ENCODE results near the gene ZFYVE26.

Gene ZFYVE26

GRCh38 chr14:67735336-67736147 is 80.8 kb downstream of the ZFYVE26 start:
- no peak for ATAC-seq
- no peak for TF ChIP-seq ESRRG (CRISPR knock-in tag; IDR thresholded peaks at IDR 0.05)
- no peak for TF ChIP-seq BACH2 (CRISPR knock-in tag; IDR thresholded peaks at IDR 0.05; ENCODE audit: borderline replicate concordance)
- no peak for TF ChIP-seq RARB (CRISPR knock-in tag; IDR thresholded peaks at IDR 0.05)
- TF ChIP-seq TCF4 (CRISPR knock-in tag; IDR thresholded peaks at IDR 0.05; ENCODE audit: borderline replicate concordance), result no peak
- no peak for TF ChIP-seq ISL1 (CRISPR knock-in tag; IDR thresholded peaks at IDR 0.05)
- TF ChIP-seq, protein P1, sequence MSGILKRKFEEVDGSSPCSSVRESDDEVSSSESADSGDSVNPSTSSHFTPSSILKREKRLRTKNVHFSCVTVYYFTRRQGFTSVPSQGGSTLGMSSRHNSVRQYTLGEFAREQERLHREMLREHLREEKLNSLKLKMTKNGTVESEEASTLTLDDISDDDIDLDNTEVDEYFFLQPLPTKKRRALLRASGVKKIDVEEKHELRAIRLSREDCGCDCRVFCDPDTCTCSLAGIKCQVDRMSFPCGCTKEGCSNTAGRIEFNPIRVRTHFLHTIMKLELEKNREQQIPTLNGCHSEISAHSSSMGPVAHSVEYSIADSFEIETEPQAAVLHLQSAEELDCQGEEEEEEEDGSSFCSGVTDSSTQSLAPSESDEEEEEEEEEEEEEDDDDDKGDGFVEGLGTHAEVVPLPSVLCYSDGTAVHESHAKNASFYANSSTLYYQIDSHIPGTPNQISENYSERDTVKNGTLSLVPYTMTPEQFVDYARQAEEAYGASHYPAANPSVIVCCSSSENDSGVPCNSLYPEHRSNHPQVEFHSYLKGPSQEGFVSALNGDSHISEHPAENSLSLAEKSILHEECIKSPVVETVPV (CRISPR knock-in tag; IDR thresholded peaks at IDR 0.05), result no peak
- no peak for TF ChIP-seq ZNF70 (CRISPR knock-in tag; IDR thresholded peaks at IDR 0.05)
- no peak for TF ChIP-seq TOX (CRISPR knock-in tag; IDR thresholded peaks at IDR 0.05; ENCODE audit: borderline replicate concordance)
- no peak for TF ChIP-seq ZNF8 (CRISPR knock-in tag; IDR thresholded peaks at IDR 0.05)
- no peak for TF ChIP-seq TSHZ2 (CRISPR knock-in tag; IDR thresholded peaks at IDR 0.05)
- TF ChIP-seq CSDC2 (CRISPR knock-in tag; IDR thresholded peaks at IDR 0.05), result no peak
- no peak for TF ChIP-seq GLIS3 (CRISPR knock-in tag; IDR thresholded peaks at IDR 0.05)

DNA sequence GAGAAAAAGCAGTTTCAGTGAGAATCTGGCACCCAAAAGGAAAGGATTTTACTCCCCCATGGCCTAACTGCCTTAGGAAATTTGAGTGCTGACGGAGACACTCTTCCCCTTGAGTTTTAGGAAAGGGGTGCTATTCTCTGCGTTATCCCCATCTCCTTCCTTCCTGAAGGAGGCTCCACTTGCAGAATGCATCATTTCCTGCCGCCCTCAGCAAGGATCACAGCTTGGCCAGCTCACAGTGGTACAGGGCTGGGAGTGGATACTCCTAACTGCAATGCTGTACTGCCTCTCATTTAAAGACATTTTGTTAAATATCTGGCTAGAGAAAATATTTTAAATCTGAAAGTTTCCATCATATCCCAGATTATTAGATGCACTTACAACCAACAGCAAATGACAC is 81.7 kb downstream of the ZFYVE26 start:
- TF ChIP-seq, protein P1 (CRISPR knock-in tag; IDR thresholded peaks at IDR 0.05), result no peak
- TF ChIP-seq ZNF565 (CRISPR knock-in tag; conservative IDR thresholded peaks at IDR 0.05; ENCODE audit: low read depth) (no peak), ZNF8 (CRISPR knock-in tag; IDR thresholded peaks at IDR 0.05) (no peak), ZFP30 (CRISPR knock-in tag; IDR thresholded peaks at IDR 0.05) (no peak), TSHZ2 (CRISPR knock-in tag; IDR thresholded peaks at IDR 0.05) (no peak), ZNF70 (CRISPR knock-in tag; IDR thresholded peaks at IDR 0.05) (no peak), BACH2 (CRISPR knock-in tag; IDR thresholded peaks at IDR 0.05; ENCODE audit: borderline replicate concordance) (no peak), TCF4 (CRISPR knock-in tag; IDR thresholded peaks at IDR 0.05; ENCODE audit: borderline replicate concordance) (no peak), SNAI2 (CRISPR knock-in tag; IDR thresholded peaks at IDR 0.05) (no peak), ESRRG (CRISPR knock-in tag; IDR thresholded peaks at IDR 0.05) (no peak), TOX (CRISPR knock-in tag; IDR thresholded peaks at IDR 0.05; ENCODE audit: borderline replicate concordance) (no peak), ZC3H10 (CRISPR knock-in tag; IDR thresholded peaks at IDR 0.05) (no peak), PPARA (CRISPR knock-in tag; IDR thresholded peaks at IDR 0.05; ENCODE audit: borderline replicate concordance) (no peak), POU6F1 (CRISPR knock-in tag; IDR thresholded peaks at IDR 0.05; ENCODE audit: borderline replicate concordance, low read depth) (no peak), GLIS3 (CRISPR knock-in tag; IDR thresholded peaks at IDR 0.05) (no peak), ISL1 (CRISPR knock-in tag; IDR thresholded peaks at IDR 0.05) (no peak)
- TF ChIP-seq, protein P2, sequence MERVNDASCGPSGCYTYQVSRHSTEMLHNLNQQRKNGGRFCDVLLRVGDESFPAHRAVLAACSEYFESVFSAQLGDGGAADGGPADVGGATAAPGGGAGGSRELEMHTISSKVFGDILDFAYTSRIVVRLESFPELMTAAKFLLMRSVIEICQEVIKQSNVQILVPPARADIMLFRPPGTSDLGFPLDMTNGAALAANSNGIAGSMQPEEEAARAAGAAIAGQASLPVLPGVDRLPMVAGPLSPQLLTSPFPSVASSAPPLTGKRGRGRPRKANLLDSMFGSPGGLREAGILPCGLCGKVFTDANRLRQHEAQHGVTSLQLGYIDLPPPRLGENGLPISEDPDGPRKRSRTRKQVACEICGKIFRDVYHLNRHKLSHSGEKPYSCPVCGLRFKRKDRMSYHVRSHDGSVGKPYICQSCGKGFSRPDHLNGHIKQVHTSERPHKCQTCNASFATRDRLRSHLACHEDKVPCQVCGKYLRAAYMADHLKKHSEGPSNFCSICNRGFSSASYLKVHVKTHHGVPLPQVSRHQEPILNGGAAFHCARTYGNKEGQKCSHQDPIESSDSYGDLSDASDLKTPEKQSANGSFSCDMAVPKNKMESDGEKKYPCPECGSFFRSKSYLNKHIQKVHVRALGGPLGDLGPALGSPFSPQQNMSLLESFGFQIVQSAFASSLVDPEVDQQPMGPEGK (CRISPR knock-in tag; IDR thresholded peaks at IDR 0.05; ENCODE audit: borderline replicate concordance), result no peak
- peak; percentile 59; the same call in 1 of the 3 replicates for ATAC-seq

Data from SK-N-SH treated with all-trans-retinoic acid at 6 μM for 48 hours (cell line).